Stimulated activated CD8-positive, alpha-beta memory T cell treated with anti-CD3 and anti-CD28 coated beads, Interleukin-4, amount 100 ng/mL, for 48 hours (primary cell): Measurements from ENCODE around the gene FMC1.
"Not testable (repeated sequence)": the region's sequence is repeated elsewhere in the genome, so short reads cannot be mapped to it uniquely, and the experiment has no call there.

Experiments
- DNase-seq: peaks from one replicate; pipeline ENCODE4 v3.0.0-alpha.2; 2020

FMC1 gene

GRCh38 chr7:139340808-139341057, 404 bp upstream of the FMC1 start:
- DNase-seq: no peak

- no peak for DNase-seq
Observed at GRCh38 chr7:139341776-139342226, 664 bp downstream of the FMC1 start.

DNA sequence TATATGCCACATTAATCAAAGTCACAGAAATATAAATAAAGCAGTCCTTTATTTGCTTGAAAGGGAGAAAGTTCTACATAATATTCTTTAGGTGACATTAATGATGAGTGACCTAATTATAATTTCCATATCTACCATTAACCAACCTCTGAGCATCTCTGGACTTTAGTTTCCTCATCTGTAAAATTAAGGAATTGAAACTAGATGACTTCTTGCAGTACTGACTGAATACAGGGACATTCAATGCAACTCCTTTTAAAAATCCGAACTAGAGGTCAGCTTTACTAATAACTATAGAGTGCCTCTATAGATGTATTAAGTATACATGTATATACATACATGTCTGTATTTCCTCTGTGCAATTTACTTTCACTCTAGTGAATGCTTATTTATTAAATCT, 3.9 kb downstream of the FMC1 start:
- DNase-seq: no peak

DNA sequence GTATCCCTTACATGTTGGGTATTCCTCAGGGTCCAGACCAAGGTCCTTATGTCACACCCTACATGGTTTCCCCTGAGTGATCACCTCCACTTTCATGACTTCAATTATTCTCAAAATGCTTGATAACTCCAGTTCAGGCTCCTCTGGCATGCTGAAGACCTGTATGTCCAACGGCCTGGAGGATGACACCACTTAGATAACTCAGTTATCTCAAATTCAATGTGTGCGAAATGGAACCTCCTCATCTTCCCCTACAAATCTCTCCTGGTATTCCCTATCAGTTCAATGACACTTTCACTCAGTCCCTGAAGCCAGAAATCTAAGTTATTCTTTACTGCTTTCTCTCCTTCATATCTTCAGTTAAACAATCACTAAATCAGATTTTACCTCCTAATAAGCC, 9.9 kb downstream of the FMC1 start:
- no peak for DNase-seq

GRCh38 chr7:139354729-139355128, 13.6 kb downstream of the FMC1 start:
- no peak for DNase-seq

DNA sequence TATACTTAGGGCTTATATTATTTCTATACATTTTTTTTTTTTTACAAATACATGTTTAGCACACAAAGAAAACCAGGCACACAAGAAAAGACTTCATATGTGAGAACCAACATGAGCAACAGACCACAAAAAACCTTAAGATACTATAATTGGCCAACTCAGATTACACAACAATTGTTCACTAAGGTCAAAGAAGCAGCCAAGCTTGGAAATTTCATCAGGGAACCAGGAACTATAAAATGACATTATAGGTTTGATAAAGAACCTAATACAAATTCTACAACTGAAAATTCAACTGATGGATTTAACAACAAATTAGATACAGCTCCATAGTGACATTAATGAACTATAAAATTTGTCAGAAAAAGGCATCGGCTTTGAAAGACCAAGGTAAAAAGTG, 14.2 kb downstream of the FMC1 start:
- DNase-seq: no peak

DNA sequence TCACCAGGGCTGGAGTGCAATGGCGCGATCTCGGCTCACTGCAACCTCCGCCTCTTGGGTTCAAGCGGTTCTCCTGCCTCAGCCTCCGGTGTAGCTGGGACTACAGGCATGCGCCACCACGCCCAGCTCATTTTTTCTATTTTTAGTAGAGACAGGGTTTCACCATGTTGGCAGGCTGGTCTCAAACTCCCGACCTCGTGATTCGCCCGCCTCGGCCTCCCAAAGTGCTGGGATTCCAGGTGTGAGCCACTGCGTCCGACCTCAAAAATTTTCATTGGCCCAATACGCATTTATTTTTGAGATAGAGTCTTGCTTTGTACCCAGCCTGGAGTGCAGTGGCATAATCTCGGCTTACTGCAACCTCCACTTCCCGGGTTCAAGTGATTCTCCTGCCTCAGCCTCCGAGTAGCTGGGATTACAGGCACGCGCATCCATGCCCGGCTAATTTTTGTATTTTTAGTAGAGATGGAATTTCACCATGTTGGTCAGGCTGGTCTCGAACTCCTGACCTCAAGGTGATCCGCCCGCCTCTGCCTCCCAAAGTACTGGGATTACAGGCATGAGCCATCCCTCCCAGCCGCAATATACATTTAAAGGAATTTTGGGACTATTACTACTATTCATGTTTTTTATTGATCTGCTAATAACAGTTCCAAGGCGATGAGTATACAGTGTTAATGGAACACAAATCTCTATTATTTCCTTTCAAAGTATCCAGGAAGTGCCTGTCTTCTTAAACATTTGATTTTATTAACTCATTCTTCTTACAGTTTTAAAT, 16.8 kb downstream of the FMC1 start:
- DNase-seq: not testable (repeated sequence)

DNA sequence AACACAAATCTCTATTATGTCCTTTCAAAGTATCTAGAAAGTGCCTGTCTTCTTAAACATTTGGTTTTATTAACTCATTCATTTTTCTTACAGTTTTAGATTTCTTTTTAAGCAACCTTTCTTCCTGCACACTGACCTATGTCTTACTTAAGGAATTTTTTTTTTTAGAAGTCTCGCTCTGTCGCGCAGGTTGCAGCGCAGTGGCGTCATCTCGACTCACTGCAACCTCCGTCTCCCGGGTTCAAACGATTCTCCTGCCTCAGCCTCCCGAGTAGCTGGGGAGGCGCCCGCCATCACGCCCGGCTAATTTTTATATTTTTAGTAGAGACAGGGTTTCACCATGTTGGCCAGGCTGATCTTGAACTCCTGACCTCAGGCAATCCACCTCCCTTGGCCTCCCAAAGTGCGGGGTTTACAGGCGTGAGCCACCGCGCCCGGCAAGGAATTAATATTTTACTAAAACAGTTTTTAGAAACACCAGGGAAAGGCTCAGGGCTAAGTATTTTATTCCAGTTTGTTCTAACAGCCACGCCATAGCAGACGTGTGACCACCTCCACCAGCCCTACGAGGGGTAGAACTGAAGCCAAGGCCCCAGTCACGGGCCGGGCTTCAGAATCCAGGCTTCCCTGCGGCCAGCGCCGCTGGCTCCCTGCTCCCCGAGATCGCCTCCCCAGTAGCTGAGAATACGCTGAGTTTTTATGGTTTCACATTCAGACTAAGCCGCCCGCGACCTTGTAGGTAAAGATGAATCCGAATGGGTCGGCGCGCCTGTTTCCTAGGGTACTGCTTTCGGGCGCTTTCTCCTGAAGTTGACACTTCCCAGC, 17.6 kb downstream of the FMC1 start:
- peak; percentile 55 for DNase-seq

DNA sequence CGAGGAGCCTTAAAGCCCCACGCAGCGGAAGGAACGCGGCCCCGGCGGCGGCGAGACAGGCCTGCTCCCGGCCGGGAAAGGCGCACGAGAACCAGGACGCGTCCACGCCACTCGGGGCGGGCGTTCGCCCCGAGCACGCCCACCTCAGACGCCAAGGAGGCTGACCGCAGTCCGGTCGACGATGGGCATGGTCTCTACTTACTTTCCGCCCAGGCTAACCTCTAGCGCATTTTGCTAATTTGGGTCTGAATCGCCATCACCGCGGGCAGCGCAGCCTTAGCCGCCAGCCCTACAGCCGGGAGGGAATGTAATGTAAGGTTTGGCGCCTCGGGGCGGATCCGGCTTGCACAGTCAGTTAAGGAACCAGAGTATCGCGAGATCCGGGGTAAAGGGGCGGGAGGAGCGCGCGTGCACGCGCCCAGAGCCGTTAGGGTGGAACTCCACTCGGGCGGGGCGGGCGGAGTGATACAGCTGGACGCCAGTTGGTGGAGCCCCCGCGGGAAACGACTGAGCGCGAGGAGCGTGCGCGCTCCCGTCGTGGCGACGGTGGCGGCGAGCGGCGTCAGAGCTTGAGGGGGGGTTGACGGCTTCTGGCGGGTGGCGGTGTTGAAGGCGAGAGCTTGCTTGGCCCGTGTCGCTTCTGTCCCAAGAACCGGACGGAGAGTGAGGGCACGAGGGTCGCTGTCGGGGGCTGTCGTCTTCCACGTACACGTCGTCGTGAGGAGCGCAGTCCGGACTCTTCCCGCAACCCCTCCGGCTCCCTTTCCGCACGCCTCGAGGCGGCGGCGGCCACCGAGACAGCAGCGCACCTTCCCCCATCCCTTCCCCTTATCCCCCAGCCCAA, 18.5 kb downstream of the FMC1 start, which contains the start of gene LUC7L2:
Gene LUC7L2, plus strand, starts transcription at position 529 of the 844 bp plus-strand sequence. CDS start 368 bp downstream, outside the sequence.
- peak; percentile 99 for DNase-seq

- peak; percentile 98 for DNase-seq
Observed at GRCh38 chr7:139360210-139360947, 19.2 kb downstream of the FMC1 start.

- no peak for DNase-seq
Observed at GRCh38 chr7:139360948-139361307, 19.8 kb downstream of the FMC1 start.

GRCh38 chr7:139361523-139361922, 20.4 kb downstream of the FMC1 start:
- no peak for DNase-seq

- no peak for DNase-seq
Observed at GRCh38 chr7:139362302-139362701, 21.2 kb downstream of the FMC1 start.

DNA sequence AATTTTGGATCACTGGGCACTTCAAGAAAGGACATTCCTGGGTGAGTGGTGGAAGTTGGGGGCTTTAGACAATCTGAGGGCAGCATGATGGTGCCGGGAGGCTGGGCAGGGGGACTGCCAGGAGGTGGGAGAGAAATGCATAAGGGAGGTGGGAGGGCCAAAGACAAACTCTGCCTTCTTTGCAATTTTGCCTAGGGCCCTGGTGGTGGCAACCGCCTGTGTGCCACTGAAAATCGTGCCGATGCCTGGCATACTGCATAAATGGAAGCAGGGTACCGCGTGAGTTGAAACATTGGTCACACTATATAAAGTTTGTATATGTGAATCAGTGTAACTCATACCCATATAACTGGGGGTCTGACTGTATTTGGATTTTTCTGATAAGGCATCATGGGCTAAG, 21.8 kb downstream of the FMC1 start:
- DNase-seq: no peak

DNA sequence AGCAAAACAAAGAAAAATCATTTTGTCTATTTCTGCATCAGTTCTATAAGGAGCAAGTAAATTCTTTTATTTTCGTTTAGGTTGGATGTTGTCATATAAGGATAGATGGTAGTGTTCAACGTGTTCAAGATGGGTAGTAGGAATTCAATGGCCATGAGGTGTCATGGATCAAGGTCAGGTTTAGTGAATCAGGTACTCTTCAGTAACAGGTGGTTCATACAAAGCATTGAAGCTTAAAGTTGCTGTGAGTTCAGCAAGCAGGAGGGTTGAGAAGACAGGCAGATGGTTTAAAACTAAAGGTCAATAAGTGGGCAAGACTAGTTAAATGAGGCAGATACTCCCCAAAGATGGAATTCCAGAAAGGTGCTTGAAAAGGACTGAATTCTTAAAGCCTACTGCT, 24.2 kb downstream of the FMC1 start:
- no peak for DNase-seq

DNA sequence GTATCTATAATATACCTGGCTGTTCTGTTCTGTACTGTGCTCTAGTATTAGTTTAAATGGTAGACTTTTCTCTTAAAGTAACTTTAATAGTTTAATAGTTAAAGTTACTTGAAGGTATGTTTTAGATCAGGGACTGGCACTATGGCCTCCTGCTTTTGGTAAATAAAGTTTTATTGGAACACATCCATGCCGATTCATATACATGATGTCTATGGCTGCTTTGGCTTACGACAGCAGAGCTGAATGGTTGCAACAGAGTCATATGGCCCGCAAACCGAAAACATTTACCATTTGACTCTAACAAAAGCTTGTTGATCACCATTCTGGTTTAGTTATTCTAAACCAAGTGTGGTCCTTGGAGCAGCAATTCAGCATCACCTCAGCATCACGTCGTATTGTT, 25.3 kb downstream of the FMC1 start:
- no peak for DNase-seq

DNA sequence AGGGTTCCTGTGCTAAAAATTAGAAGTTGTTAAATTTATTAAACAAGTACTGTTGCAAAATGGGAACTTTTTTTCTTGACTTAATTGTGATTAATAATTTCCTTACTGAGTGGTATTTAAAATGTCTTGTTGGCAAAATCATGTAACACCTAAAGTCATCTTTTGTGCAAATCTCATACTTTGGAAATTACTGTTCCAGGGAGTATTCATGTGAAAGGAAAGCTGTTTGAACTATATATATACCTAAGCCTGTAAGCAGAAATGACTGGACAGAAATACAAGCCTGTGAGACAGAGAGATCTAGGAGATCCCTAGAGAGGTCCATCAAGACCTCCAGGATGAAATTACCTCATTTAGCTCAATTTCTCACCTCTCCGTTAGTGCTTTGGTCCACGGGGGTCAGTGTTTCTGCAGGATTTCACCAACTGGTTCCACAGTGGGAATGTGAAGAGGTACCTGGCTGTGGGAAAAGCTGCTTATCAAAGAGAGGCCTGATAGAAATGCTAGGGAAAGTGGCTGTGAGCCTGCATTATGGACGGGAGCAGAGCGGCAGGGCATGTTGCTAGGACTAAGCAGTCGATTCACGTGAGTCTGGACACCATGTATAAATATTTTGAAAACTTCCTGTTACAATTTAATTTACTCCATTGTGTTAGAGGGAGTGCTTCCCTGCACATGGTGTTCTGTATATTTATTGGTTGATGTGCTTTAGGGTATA, 26.5 kb downstream of the FMC1 start:
- DNase-seq: no peak

- no peak for DNase-seq
Observed at GRCh38 chr7:139370301-139370942, 29.3 kb downstream of the FMC1 start.

DNA sequence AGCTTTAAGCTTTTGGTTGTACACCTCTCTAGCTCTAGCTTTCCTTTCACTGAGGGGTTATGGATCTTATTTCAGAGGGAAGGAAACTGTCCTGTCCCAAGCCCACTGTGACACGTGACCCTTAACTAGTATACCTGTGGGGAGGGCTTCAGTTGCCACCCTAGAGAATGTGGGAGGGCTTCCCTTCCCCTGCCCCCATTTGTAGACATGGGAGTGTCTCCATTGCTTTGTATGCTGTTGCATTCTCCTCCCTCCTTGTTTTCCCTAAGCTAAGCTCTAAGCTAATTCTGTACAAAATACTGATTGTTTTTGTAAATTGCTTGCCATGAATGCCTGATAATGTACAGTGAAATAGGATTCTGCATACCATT, 29.8 kb downstream of the FMC1 start:
- DNase-seq: no peak

DNA sequence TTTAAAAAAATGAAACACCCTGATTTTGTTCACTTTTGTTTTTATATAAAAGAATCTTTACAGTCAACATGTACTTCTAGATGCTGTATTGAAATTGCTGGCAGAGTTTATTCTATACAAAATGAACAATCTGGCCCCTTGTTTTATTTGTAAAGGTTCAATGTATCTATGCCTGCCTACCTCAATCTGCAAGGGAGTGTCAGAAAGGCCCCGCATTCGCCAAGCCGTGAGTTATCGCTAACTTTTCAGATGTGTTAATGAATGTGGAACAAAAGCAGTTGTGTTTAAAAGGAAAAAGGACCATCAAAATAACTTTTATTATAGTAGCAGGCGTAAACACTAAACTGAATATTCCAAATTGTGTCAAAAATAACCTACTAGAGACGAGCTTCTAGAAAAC, 33.1 kb downstream of the FMC1 start:
- no peak for DNase-seq

DNA sequence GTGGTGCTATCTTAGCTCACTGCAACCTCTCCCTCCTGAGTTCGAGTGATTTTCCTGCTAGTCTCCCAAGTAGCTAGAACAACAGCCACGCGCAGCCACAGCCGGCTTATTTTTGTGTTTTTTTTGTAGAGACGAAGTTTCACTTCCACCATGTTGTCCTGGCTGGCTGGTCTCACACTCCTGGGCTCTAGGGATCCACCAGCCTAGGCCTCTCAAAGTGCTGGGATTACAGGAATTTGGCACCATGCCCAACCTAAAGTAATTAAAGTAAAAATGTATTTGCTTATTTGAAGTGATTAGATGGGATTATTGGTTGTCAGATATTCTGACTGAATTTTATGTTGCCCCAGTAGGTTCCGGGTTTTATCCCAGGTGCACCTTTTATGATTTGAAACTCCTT, 41.3 kb downstream of the FMC1 start:
- no peak for DNase-seq

DNA sequence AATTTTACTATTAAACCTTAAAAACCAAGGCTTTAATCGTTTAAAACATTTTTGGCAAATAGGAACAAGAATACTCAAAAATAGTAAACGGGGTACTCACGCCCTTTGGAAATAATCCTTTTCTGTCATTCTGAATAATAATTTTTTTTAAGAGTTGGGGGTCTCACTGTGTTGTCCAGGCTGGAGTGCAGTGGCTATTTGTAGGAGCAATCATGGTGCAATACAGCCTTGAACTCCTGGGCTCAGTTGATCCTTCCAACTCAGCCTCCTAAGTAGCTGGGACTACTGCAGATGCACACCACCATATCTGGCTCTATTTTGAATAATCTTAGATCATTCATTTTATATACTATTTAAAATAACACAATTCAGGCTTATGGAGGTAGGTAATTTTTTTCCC, 43.5 kb downstream of the FMC1 start:
- DNase-seq: no peak
